ENCODE results near the gene PCDHB11. TPM values are rescaled to one million over a fixed set of nuclear protein-coding genes. Genes with fewer than 3 reads are reported as not detected.
"Not testable (repeated sequence)": the region's sequence is repeated elsewhere in the genome, so short reads cannot be mapped to it uniquely, and the experiment has no call there.

The PCDHB11 gene
- total RNA-seq, 4 donors from 2014 or later, result 0.63 to 1.7 (median 1.4) TPM

DNA sequence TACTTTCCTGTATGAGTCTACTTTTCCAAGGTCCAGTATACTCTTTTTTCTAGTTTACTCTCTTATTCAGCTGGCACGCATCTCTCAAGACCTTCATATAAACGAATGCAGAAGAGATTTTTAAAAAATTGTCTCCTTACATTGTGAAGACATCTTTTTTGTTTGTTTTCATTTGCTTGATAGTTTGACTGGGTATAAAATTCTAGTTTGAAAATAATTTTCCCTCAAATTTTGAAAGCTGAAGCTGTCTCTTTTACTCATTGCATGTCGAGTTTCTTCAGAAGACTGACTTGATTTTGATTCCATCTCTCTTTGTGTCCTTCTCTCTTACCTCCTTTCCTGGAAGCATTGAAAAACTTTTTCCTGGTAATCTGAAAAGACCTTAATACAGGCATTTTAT is 3.1 kb upstream of the PCDHB11 start:
- intact Hi-C loops (cut with DNase I; ENCODE audit: low total_unique reads), result no loop called here
- TF ChIP-seq, protein P1, sequence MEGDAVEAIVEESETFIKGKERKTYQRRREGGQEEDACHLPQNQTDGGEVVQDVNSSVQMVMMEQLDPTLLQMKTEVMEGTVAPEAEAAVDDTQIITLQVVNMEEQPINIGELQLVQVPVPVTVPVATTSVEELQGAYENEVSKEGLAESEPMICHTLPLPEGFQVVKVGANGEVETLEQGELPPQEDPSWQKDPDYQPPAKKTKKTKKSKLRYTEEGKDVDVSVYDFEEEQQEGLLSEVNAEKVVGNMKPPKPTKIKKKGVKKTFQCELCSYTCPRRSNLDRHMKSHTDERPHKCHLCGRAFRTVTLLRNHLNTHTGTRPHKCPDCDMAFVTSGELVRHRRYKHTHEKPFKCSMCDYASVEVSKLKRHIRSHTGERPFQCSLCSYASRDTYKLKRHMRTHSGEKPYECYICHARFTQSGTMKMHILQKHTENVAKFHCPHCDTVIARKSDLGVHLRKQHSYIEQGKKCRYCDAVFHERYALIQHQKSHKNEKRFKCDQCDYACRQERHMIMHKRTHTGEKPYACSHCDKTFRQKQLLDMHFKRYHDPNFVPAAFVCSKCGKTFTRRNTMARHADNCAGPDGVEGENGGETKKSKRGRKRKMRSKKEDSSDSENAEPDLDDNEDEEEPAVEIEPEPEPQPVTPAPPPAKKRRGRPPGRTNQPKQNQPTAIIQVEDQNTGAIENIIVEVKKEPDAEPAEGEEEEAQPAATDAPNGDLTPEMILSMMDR (IDR thresholded peaks at IDR 0.05), result no peak
- DNase-seq (ENCODE audit: low spot score in 2 of 2), result no peak
- 50 to 51% methylated on average over 3 of the region's 3 CpGs for WGBS, 2 donors
- no peak overlapping the region for H3K4me3 ChIP-seq (ENCODE audit: low read depth, poor library complexity, severe bottlenecking)

DNA sequence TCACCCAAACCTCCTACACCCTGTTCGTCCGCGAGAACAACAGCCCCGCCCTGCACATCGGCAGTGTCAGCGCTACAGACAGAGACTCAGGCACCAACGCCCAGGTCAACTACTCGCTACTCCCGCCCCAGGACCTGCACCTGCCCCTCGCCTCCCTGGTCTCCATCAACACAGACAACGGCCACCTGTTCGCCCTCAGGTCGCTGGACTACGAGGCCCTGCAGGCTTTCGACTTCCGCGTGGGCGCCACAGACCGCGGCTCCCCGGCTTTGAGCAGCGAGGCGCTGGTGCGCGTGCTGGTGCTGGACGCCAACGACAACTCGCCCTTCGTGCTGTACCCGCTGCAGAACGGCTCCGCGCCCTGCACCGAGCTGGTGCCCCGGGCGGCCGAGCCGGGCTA is 1.7 kb downstream of the PCDHB11 start:
- WGBS, 2 donors, result 29 to 39% methylated on average over 14 to 17 of the region's 38 CpGs
- H3K4me3 ChIP-seq (ENCODE audit: low read depth, poor library complexity, severe bottlenecking); intact Hi-C loops (cut with DNase I; ENCODE audit: low total_unique reads); DNase-seq (ENCODE audit: low spot score in 2 of 2): not testable (repeated sequence)

DNA sequence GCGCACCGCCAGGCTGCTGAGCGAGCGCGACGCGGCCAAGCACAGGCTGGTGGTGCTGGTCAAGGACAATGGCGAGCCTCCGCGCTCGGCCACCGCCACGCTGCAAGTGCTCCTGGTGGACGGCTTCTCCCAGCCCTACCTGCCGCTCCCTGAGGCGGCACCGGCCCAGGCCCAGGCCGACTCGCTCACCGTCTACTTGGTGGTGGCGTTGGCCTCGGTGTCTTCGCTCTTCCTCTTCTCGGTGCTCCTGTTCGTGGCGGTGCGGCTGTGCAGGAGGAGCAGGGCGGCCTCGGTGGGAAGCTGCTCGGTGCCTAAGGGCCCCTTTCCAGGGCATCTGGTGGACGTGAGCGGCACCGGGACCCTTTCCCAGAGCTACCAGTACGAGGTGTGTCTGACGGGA is 2.2 kb downstream of the PCDHB11 start:
- intact Hi-C loops (cut with DNase I; ENCODE audit: low total_unique reads); H3K4me3 ChIP-seq (ENCODE audit: low read depth, poor library complexity, severe bottlenecking); DNase-seq (ENCODE audit: low spot score in 2 of 2): not testable (repeated sequence)
- 37 to 39% methylated on average over 18 of the region's 35 CpGs for WGBS, 2 donors

DNA sequence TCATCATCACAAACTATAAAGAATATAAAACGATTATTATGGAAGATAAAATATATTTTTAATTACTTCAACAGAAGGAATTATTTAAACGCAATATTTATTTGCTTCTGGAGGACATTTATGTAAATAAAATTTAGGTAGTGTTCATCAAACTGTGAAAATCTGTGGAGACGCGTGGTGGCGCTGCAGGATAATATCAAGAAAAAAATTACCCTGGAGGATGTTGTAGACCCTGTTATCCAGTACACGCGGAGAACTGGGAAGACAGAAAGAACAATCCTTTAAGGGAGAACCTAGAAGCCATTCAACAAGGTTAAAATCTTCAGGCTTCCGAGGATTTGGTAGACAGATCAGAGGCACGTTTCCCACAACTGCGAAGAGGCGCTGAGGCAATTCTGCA is 9.1 kb downstream of the PCDHB11 start, which contains the start of gene PCDHB12:
Gene PCDHB12 (plus strand): TSS at position 242 of the 400 bp plus-strand sequence. CDS start 189 bp downstream, outside the sequence.
- intact Hi-C loops (cut with DNase I; ENCODE audit: low total_unique reads), result no loop called here
- H3K4me3 ChIP-seq (ENCODE audit: low read depth, poor library complexity, severe bottlenecking), result no peak within 1 kb of the TSS
- DNase-seq (ENCODE audit: low spot score in 2 of 2), result no peak
- WGBS, 2 donors, result 22 to 31% methylated on average over 11 of the region's 11 CpGs
- TF ChIP-seq, protein P1 (IDR thresholded peaks at IDR 0.05), result no peak
- no peak for TF ChIP-seq POLR2A (IDR thresholded peaks at IDR 0.05)

DNA sequence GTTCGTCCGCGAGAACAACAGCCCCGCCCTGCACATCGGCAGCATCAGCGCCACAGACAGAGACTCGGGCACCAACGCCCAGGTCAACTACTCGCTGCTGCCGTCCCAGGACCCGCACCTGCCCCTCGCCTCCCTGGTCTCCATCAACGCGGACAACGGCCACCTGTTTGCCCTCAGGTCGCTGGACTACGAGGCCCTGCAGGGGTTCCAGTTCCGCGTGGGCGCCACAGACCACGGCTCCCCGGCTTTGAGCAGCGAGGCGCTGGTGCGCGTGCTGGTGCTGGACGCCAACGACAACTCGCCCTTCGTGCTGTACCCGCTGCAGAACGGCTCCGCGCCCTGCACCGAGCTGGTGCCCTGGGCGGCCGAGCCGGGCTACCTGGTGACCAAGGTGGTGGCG is 10.9 kb downstream of the PCDHB11 start:
- H3K4me3 ChIP-seq (ENCODE audit: low read depth, poor library complexity, severe bottlenecking); DNase-seq (ENCODE audit: low spot score in 2 of 2); intact Hi-C loops (cut with DNase I; ENCODE audit: low total_unique reads): not testable (repeated sequence)
- 34 to 35% methylated on average over 15 to 17 of the region's 39 CpGs for WGBS, 2 donors

DNA sequence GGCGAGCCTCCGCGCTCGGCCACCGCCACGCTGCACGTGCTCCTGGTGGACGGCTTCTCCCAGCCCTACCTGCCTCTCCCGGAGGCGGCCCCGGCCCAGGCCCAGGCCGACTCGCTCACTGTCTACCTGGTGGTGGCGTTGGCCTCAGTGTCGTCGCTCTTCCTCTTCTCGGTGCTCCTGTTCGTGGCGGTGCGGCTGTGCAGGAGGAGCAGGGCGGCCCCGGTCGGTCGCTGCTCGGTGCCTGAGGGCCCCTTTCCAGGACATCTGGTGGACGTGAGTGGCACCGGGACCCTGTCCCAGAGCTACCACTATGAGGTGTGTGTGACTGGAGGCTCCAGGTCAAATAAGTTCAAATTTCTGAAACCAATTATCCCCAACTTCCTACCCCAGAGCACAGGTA is 11.4 kb downstream of the PCDHB11 start:
- 30 to 31% methylated on average over 3 to 19 of the region's 27 CpGs for WGBS, 2 donors
- H3K4me3 ChIP-seq (ENCODE audit: low read depth, poor library complexity, severe bottlenecking); DNase-seq (ENCODE audit: low spot score in 2 of 2); intact Hi-C loops (cut with DNase I; ENCODE audit: low total_unique reads): not testable (repeated sequence)

DNA sequence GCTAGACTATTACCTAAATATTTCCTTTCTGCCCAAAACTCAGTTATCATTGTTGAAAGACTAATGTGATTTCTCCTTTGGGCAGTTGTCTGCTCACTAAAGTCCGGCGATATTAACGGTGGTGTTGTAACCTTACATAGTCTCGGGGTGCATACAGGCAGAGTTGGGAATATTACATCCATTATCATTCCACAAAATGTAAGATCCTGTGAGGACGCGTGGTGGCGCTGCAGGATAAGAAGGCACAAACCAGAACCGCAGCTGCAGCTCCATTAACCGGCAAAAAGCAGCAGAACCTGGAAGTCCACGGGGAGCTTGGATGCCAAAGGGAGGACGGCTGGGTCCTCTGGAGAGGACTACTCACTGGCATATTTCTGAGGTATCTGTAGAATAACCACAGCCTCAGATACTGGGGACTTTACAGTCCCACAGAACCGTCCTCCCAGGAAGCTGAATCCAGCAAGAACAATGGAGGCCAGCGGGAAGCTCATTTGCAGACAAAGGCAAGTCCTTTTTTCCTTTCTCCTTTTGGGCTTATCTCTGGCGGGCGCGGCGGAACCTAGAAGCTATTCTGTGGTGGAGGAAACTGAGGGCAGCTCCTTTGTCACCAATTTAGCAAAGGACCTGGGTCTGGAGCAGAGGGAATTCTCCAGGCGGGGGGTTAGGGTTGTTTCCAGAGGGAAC is 14.4 kb downstream of the PCDHB11 start, which contains the start of gene PCDHB13:
Gene PCDHB13 (plus strand): TSS at position 264 of the 684 bp plus-strand sequence. CDS start 205 bp downstream, at position 469.
- DNase-seq (ENCODE audit: low spot score in 2 of 2); H3K4me3 ChIP-seq (ENCODE audit: low read depth, poor library complexity, severe bottlenecking); intact Hi-C loops (cut with DNase I; ENCODE audit: low total_unique reads): not testable (repeated sequence)
- 8 to 13% methylated on average over 13 of the region's 18 CpGs for WGBS, 2 donors

DNA sequence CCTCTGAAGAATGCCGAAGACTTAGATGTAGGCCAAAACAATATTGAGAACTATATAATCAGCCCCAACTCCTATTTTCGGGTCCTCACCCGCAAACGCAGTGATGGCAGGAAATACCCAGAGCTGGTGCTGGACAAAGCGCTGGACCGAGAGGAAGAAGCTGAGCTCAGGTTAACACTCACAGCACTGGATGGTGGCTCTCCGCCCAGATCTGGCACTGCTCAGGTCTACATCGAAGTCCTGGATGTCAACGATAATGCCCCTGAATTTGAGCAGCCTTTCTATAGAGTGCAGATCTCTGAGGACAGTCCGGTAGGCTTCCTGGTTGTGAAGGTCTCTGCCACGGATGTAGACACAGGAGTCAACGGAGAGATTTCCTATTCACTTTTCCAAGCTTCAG is 15.2 kb downstream of the PCDHB11 start:
- H3K4me3 ChIP-seq (ENCODE audit: low read depth, poor library complexity, severe bottlenecking); intact Hi-C loops (cut with DNase I; ENCODE audit: low total_unique reads); DNase-seq (ENCODE audit: low spot score in 2 of 2): not testable (repeated sequence)
- 49 to 56% methylated on average over 12 of the region's 12 CpGs for WGBS, 2 donors

DNA sequence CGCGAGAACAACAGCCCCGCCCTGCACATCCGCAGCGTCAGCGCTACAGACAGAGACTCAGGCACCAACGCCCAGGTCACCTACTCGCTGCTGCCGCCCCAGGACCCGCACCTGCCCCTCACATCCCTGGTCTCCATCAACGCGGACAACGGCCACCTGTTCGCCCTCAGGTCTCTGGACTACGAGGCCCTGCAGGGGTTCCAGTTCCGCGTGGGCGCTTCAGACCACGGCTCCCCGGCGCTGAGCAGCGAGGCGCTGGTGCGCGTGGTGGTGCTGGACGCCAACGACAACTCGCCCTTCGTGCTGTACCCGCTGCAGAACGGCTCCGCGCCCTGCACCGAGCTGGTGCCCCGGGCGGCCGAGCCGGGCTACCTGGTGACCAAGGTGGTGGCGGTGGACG is 16.1 kb downstream of the PCDHB11 start:
- intact Hi-C loops (cut with DNase I; ENCODE audit: low total_unique reads); DNase-seq (ENCODE audit: low spot score in 2 of 2); H3K4me3 ChIP-seq (ENCODE audit: low read depth, poor library complexity, severe bottlenecking): not testable (repeated sequence)
- 31 to 37% methylated on average over 4 to 35 of the region's 40 CpGs for WGBS, 2 donors

DNA sequence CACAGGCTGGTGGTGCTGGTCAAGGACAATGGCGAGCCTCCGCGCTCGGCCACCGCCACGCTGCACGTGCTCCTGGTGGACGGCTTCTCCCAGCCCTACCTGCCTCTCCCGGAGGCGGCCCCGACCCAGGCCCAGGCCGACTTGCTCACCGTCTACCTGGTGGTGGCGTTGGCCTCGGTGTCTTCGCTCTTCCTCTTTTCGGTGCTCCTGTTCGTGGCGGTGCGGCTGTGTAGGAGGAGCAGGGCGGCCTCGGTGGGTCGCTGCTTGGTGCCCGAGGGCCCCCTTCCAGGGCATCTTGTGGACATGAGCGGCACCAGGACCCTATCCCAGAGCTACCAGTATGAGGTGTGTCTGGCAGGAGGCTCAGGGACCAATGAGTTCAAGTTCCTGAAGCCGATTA is 16.6 kb downstream of the PCDHB11 start:
- DNase-seq (ENCODE audit: low spot score in 2 of 2); intact Hi-C loops (cut with DNase I; ENCODE audit: low total_unique reads); H3K4me3 ChIP-seq (ENCODE audit: low read depth, poor library complexity, severe bottlenecking): not testable (repeated sequence)
- WGBS, 2 donors, result 35 to 40% methylated on average over 10 to 16 of the region's 26 CpGs

Data from lower leg skin (tissue), 4 donors.